Calu3 (cell line): ENCODE data around the gene HAND2. TPM values are rescaled to one million over a fixed set of nuclear protein-coding genes. Genes with fewer than 3 reads are reported as not detected.

Experiments
- BruUV-seq: library from RNA; stranded (reverse); fragments of 400-500 nt; replicated peaks from 2 replicates; lab custom pipeline; 2021; lab: Mats Ljungman, UMichigan
- CTCF ChIA-PET: fragments of 300-600 bp; sonication (Branson Sonifier 250); formaldehyde crosslinking; loops from one replicate; lab custom pipeline; 2022; ENCODE audit warnings: antibody characterized with exemption; lab: Charles Lee
- DNase-seq: peaks from one replicate; pipeline ENCODE4 v3.0.0; 2022
- H3K27ac Mint-ChIP-seq: one replicate; pipeline ENCODE4 v1.8.0; 2022; ENCODE audit warnings: mixed read lengths; ENCODE audit not compliant: unreplicated experiment
- H3K27me3 Mint-ChIP-seq: one replicate; pipeline ENCODE4 v1.8.0; 2022; ENCODE audit warnings: mixed read lengths; ENCODE audit not compliant: unreplicated experiment
- H3K36me3 Mint-ChIP-seq: one replicate; pipeline ENCODE4 v1.8.0; 2022; ENCODE audit warnings: mild to moderate bottlenecking, moderate library complexity, mixed read lengths; ENCODE audit not compliant: insufficient read depth, unreplicated experiment
- H3K4me1 Mint-ChIP-seq: one replicate; pipeline ENCODE4 v1.8.0; 2022; ENCODE audit warnings: mild to moderate bottlenecking, low read depth, mixed read lengths; ENCODE audit not compliant: unreplicated experiment
- H3K4me3 Mint-ChIP-seq: one replicate; pipeline ENCODE4 v1.8.0; 2022; ENCODE audit warnings: mild to moderate bottlenecking, low read depth, moderate library complexity, mixed read lengths; ENCODE audit not compliant: unreplicated experiment
- H3K9me3 Mint-ChIP-seq: one replicate; pipeline ENCODE4 v1.8.0; 2022; ENCODE audit warnings: low read depth, mixed read lengths; ENCODE audit not compliant: unreplicated experiment
- intact Hi-C: fragments of 100-400 bp; cut with micrococcal nuclease; formaldehyde crosslinking; loops from one replicate; pipeline ENCODE4 v1.10.0; 2022; ENCODE audit not compliant: unreplicated experiment
- total RNA-seq: library from RNA; stranded (reverse); gene quantifications from 2 replicates; pipeline ENCODE4 v1.2.3, GENCODE V29; 2022
- TF ChIP-seq, protein P1 (sequence below): fragments of 200-600 bp; IDR thresholded peaks from one replicate; pipeline ENCODE4 v1.8.0; 2022; ENCODE audit warnings: antibody characterized with exemption; ENCODE audit not compliant: unreplicated experiment

Gene HAND2
- total RNA-seq, 1 experiment from 2014 or later, result 0.45 TPM

- no peaks in the 10 kb centered on the region for H3K27me3 Mint-ChIP-seq
- no peak overlapping the region for H3K27ac Mint-ChIP-seq
- no peaks in the 10 kb centered on the region for H3K4me1 Mint-ChIP-seq
- intact Hi-C loops, result no loop called here
- TF ChIP-seq, protein P1, sequence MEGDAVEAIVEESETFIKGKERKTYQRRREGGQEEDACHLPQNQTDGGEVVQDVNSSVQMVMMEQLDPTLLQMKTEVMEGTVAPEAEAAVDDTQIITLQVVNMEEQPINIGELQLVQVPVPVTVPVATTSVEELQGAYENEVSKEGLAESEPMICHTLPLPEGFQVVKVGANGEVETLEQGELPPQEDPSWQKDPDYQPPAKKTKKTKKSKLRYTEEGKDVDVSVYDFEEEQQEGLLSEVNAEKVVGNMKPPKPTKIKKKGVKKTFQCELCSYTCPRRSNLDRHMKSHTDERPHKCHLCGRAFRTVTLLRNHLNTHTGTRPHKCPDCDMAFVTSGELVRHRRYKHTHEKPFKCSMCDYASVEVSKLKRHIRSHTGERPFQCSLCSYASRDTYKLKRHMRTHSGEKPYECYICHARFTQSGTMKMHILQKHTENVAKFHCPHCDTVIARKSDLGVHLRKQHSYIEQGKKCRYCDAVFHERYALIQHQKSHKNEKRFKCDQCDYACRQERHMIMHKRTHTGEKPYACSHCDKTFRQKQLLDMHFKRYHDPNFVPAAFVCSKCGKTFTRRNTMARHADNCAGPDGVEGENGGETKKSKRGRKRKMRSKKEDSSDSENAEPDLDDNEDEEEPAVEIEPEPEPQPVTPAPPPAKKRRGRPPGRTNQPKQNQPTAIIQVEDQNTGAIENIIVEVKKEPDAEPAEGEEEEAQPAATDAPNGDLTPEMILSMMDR, result no peak
- CTCF ChIA-PET, result no interaction called here
- peaks cover 5% of the 10 kb centered on the region for H3K36me3 Mint-ChIP-seq
- H3K4me3 Mint-ChIP-seq, result no peak overlapping the region
- DNase-seq, result no peak
- no TSS peak for BruUV-seq
- H3K9me3 Mint-ChIP-seq, result no peaks in the 10 kb centered on the region
Measured at GRCh38 chr4:173477016-173477415, 53.0 kb downstream of the HAND2 start.

Other genes starting within 250 kb of the HAND2 start
- 108 and 128 TPM in 2 replicates for gene HMGB2, start 195.9 kb downstream of the HAND2 start, total RNA-seq
- gene SAP30, start 159.3 kb downstream of the HAND2 start, total RNA-seq, result 10.6 and 12.7 TPM in 2 replicates
- not detected in 2 replicates for gene SCRG1, start 131.1 kb downstream of the HAND2 start, total RNA-seq